H1 (cell line): ENCODE measurements around the gene LGI4. TPM values are rescaled to one million over a fixed set of nuclear protein-coding genes. Genes with fewer than 3 reads are reported as not detected.

Source experiments
- CTCF ChIA-PET: fragments of 300-600 bp; sonication (Branson Sonifier 250); formaldehyde crosslinking; loops from one replicate; lab custom pipeline; 2021; ENCODE audit not compliant: partially characterized antibody; lab: Charles Lee
- POLR2A ChIA-PET: fragments of 300-600 bp; sonication (Branson Sonifier 250); formaldehyde crosslinking; loops from one replicate; lab custom pipeline; 2021; ENCODE audit warnings: inconsistent platforms; ENCODE audit not compliant: partially characterized antibody; lab: Charles Lee
- DNase-seq, 2 experiments: peaks; one replicate each; pipeline versions ENCODE4 v3.0.0 to v3.0.0-alpha.2; 2010 to 2022; ENCODE audit warnings: low spot score in 2 of 2, low read depth in 1 of 2, mixed read lengths in 1 of 2
- FAIRE-seq: peaks from 2 replicates; lab custom pipeline; 2011; peaks lifted over from hg19 to GRCh38; lab: Jason Lieb, UNC
- H2AFZ ChIP-seq: 2 replicates; pipeline ENCODE4 v1.8.1; 2012; ENCODE audit warnings: low read length, inconsistent platforms
- H2AK5ac ChIP-seq: 2 replicates; pipeline ENCODE4 v1.6.1; 2013; ENCODE audit warnings: low read depth, low read length
- H2BK120ac ChIP-seq: replicated peaks from 2 replicates; pipeline ENCODE3; 2013; ENCODE audit warnings: low read depth, low read length, inconsistent platforms
- H2BK12ac ChIP-seq: 2 replicates; pipeline ENCODE4 v1.6.1; 2013; ENCODE audit warnings: low read depth, low read length
- H2BK15ac ChIP-seq: 2 replicates; pipeline ENCODE4 v1.6.1; 2013; ENCODE audit warnings: low read length
- H2BK20ac ChIP-seq: 2 replicates; pipeline ENCODE4 v1.6.1; 2013; ENCODE audit warnings: low read length
- H2BK5ac ChIP-seq: 2 replicates; pipeline ENCODE4 v1.6.1; 2013; ENCODE audit warnings: low read depth, low read length
- H3K14ac ChIP-seq: 2 replicates; pipeline ENCODE4 v1.6.1; 2013; ENCODE audit warnings: inconsistent platforms; ENCODE audit not compliant: insufficient read length
- H3K18ac ChIP-seq: 2 replicates; pipeline ENCODE4 v1.6.1; 2013; ENCODE audit warnings: low read length; ENCODE audit errors: extremely low read depth
- H3K23ac ChIP-seq: 2 replicates; pipeline ENCODE4 v1.6.1; 2013; ENCODE audit warnings: inconsistent platforms; ENCODE audit not compliant: insufficient read length
- H3K23me2 ChIP-seq: 2 replicates; pipeline ENCODE4 v1.6.1; 2013; ENCODE audit warnings: low read depth, low read length
- H3K27ac ChIP-seq: 2 replicates; pipeline ENCODE4 v1.6.1; 2011; ENCODE audit warnings: low read depth, low read length, inconsistent platforms
- H3K27me3 ChIP-seq, 4 experiments: replicated peaks in 1 of 4; 1 replicate in 1 of 4; 2 replicates in 3 of 4; pipeline versions ENCODE4 v1.6.1 to v1.8.1; 2011 to 2013; ENCODE audit warnings: low read length in 3 of 4, mild to moderate bottlenecking in 3 of 4, inconsistent platforms in 2 of 4, mixed read lengths in 2 of 4, moderate library complexity in 1 of 4; ENCODE audit not compliant: control insufficient read depth in 3 of 4, insufficient read depth in 3 of 4; ENCODE audit errors: extremely low read depth in 1 of 4
- H3K36me3 ChIP-seq, 4 experiments: 2 replicates each; pipeline versions ENCODE4 v1.6.1 to v1.8.1; 2011 to 2013; ENCODE audit warnings: mild to moderate bottlenecking in 4 of 4, low read length in 3 of 4, moderate library complexity in 2 of 4, control low read depth in 1 of 4, inconsistent platforms in 1 of 4; ENCODE audit not compliant: insufficient read depth in 4 of 4, control insufficient read depth in 2 of 4
- H3K4ac ChIP-seq: replicated peaks from 2 replicates; pipeline ENCODE3; 2013; ENCODE audit warnings: low read length, low read depth, mixed read lengths, inconsistent platforms; ENCODE audit not compliant: insufficient read length
- H3K4me1 ChIP-seq, 4 experiments: replicated peaks in 1 of 4; 1 replicate in 1 of 4; 2 replicates in 3 of 4; pipeline versions ENCODE4 v1.6.1 to v1.8.1; 2011 to 2013; ENCODE audit warnings: low read length in 3 of 4, inconsistent platforms in 2 of 4, mixed read lengths in 1 of 4; ENCODE audit not compliant: insufficient read depth in 4 of 4, control insufficient read depth in 3 of 4
- H3K4me2 ChIP-seq, 2 experiments: 2 replicates each; pipeline versions ENCODE4 v1.6.1 to v1.8.1; 2011 to 2013; ENCODE audit warnings: low read depth in 2 of 2, low read length in 2 of 2, control low read depth in 1 of 2, inconsistent platforms in 1 of 2, mild to moderate bottlenecking in 1 of 2; ENCODE audit not compliant: insufficient read depth in 1 of 2
- H3K4me3 ChIP-seq, 4 experiments: fragments of 200-600, 300-600 bp in 1 of 4; sonication (generic), shearing (Covaris generic), sonication (Bioruptor Twin) in 1 of 4; 2 replicates each; pipeline versions ENCODE4 v1.5.1 to v1.8.1; 2011 to 2016; ENCODE audit warnings: low read length in 4 of 4, low read depth in 3 of 4, control low read depth in 2 of 4, inconsistent platforms in 2 of 4, mild to moderate bottlenecking in 2 of 4, mixed read lengths in 1 of 4, moderate library complexity in 1 of 4; ENCODE audit not compliant: insufficient read depth in 2 of 4; ENCODE audit errors: extremely low read depth in 1 of 4
- H3K56ac ChIP-seq: replicated peaks from 2 replicates; pipeline ENCODE3; 2013; ENCODE audit warnings: low read depth, mild to moderate bottlenecking, mixed read lengths, low read length, inconsistent platforms; ENCODE audit not compliant: insufficient read length
- H3K79me1 ChIP-seq: 2 replicates; pipeline ENCODE4 v1.6.1; 2013; ENCODE audit warnings: low read depth, low read length, control low read depth
- H3K79me2 ChIP-seq, 2 experiments: 2 replicates each; pipeline versions ENCODE4 v1.6.1 to v1.8.1; 2012 to 2013; ENCODE audit warnings: low read length in 2 of 2, mild to moderate bottlenecking in 2 of 2, inconsistent platforms in 1 of 2; ENCODE audit not compliant: insufficient read depth in 2 of 2, control insufficient read depth in 1 of 2
- H3K9ac ChIP-seq, 4 experiments: replicated peaks in 1 of 4; 1 replicate in 1 of 4; 2 replicates in 3 of 4; pipeline versions ENCODE4 v1.6.1 to v1.8.1; 2011 to 2013; ENCODE audit warnings: low read depth in 3 of 4, low read length in 3 of 4, control low read depth in 2 of 4, mild to moderate bottlenecking in 2 of 4, moderate library complexity in 2 of 4, inconsistent platforms in 1 of 4; ENCODE audit errors: extremely low read depth in 1 of 4
- H3K9me3 ChIP-seq, 2 experiments: 2 replicates each; pipeline versions ENCODE4 v1.6.1 to v1.8.1; 2012 to 2013; ENCODE audit warnings: mild to moderate bottlenecking in 2 of 2, moderate library complexity in 2 of 2, control low read depth in 1 of 2, inconsistent platforms in 1 of 2, low read depth in 1 of 2, low read length in 1 of 2, mixed read lengths in 1 of 2; ENCODE audit not compliant: insufficient read depth in 2 of 2
- H4K20me1 ChIP-seq, 2 experiments: replicated peaks in 1 of 2; 2 replicates each; pipeline versions ENCODE3 to v1.8.1; 2011 to 2013; ENCODE audit warnings: inconsistent platforms in 2 of 2, low read length in 2 of 2, mild to moderate bottlenecking in 1 of 2; ENCODE audit not compliant: insufficient read depth in 2 of 2, control insufficient read depth in 1 of 2
- H4K5ac ChIP-seq: 2 replicates; pipeline ENCODE4 v1.6.1; 2013; ENCODE audit warnings: low read length, low read depth, mixed read lengths, inconsistent platforms; ENCODE audit not compliant: insufficient read length
- H4K8ac ChIP-seq: 2 replicates; pipeline ENCODE4 v1.8.0; 2013; ENCODE audit warnings: mild to moderate bottlenecking, moderate library complexity, low read length, inconsistent platforms; ENCODE audit not compliant: insufficient read depth; ENCODE audit errors: extremely low read depth
- H4K91ac ChIP-seq: replicated peaks from 2 replicates; pipeline ENCODE3; 2013; ENCODE audit warnings: low read length, mixed read lengths, inconsistent platforms; ENCODE audit not compliant: insufficient read length
- SUZ12 ChIP-seq: fragments of 200-600 bp; sonication (generic); IDR thresholded peaks from 2 replicates; pipeline ENCODE4 v1.6.1; 2012; ENCODE audit warnings: mild to moderate bottlenecking, inconsistent platforms, low read length, moderate library complexity, mixed read lengths
- WGBS, 2 experiments: shearing (Covaris generic) in 1 of 2; methylation state at CpG; one replicate each; pipeline versions ENCODE4 v1.1.6 to v1.1.7; 2013 to 2015; ENCODE audit warnings: low lambda C conversion rate in 2 of 2, mixed read lengths in 2 of 2, inconsistent platforms in 1 of 2, low coverage in 1 of 2, missing lambda C conversion rate in 1 of 2; ENCODE audit not compliant: insufficient replicate concordance in 2 of 2, insufficient coverage in 1 of 2, insufficient read length in 1 of 2; ENCODE audit errors: extremely low coverage in 1 of 2, missing lambda C conversion rate in 1 of 2; 5-methylcytosine and 5-hydroxymethylcytosine counted together
- polyA plus RNA-seq, 7 experiments: library from polyadenylated mRNA; depleted of rRNA in 3 of 7; stranded (reverse) in 5 of 7; unstranded in 2 of 7; fragments of >200 nt in 5 of 7; fragments of 200-250 nt in 2 of 7; gene quantifications; 1 replicate in 5 of 7; 2 replicates in 1 of 7; 4 replicates in 1 of 7; pipeline versions ENCODE4 v1.2.1 to v1.2.3, GENCODE V29; 2011 to 2013; ENCODE audit warnings: missing spikeins in 2 of 7, mixed read lengths in 2 of 7
- total RNA-seq: library from RNA; stranded (reverse); fragmentation: NEBNext Ultra II Directional; extraction: Animal tissue kit (Norgen Biotek cat#: 25700); gene quantifications from 2 replicates; pipeline ENCODE4 v1.2.1, GENCODE V29; 2021

LGI4 gene
- total and polyA plus RNA-seq, 2 of the 8 experiments (the other 6 are each of a cell fraction or from before 2014, with no cell fraction given) = 2.0 to 8.2 TPM

DNA sequence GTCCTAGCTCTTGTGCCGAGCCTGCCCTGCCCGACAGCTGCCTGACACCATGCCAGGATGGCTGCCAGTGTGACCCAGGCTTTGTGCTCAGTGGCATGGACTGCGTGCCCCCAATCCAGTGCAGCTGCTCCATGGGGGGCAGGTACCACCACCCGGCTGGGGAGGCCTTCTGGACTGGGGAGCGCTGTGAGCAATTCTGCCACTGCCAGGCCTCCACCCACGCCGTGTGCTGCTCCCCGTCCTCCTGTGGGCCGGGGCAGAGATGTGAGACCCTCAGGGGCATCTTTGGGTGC is 28.6 kb downstream of the LGI4 start:
- H4K5ac ChIP-seq = no peak overlapping the region
- H2BK5ac ChIP-seq = no peak overlapping the region
- no peak overlapping the region for H4K91ac ChIP-seq
- H2BK15ac ChIP-seq = no peak overlapping the region
- no peak overlapping the region for H3K4me2 ChIP-seq
- H3K14ac ChIP-seq = no peak overlapping the region
- H2BK120ac ChIP-seq = no peak overlapping the region
- H2BK12ac ChIP-seq = no peak overlapping the region
- 94% methylated on average over 9 of the region's 9 CpGs; no CpG with 5 or more reads in 1 of the 2 experiments for WGBS, 2 experiments
- H4K20me1 ChIP-seq = peaks cover 0 to 7% of the 10 kb centered on the region in 2 experiments
- DNase-seq = no peak
- no peaks in the 10 kb centered on the region for H3K79me2 ChIP-seq
- H3K27me3 ChIP-seq = no peaks in the 10 kb centered on the region; a peak in 1 of 7 replicates
- H3K4me3 ChIP-seq = no peak overlapping the region
- CTCF ChIA-PET = interaction anchor here (1.0 to 1.7 kb wide), 4 partner anchors 9 to 62 kb away, joined by 3 to 7 read pairs (median 5); partner anchors contain the start of genes FXYD3 and LGI4
- H2AK5ac ChIP-seq = no peak overlapping the region
- no peaks in the 10 kb centered on the region for H3K79me1 ChIP-seq
- no peak overlapping the region for H3K18ac ChIP-seq
- H3K36me3 ChIP-seq = no peaks in the 10 kb centered on the region
- peaks cover 7% of the 10 kb centered on the region; the same call in 1 of the 2 replicates for H3K23me2 ChIP-seq
- POLR2A ChIA-PET = interaction anchor here (0.7 to 1.7 kb wide), 3 partner anchors 8 to 18 kb away, joined by 3 to 4 read pairs (median 3); no protein-coding TSS in a partner anchor
- no peak overlapping the region for H2AFZ ChIP-seq
- H3K23ac ChIP-seq = no peak overlapping the region
- no peak overlapping the region for H3K9ac ChIP-seq
- peaks cover 0 to 4% (median 1%) of the 10 kb centered on the region in 4 experiments; a peak in 2 of 7 replicates for H3K4me1 ChIP-seq
- no peak for TF ChIP-seq SUZ12
- TF ChIP-seq, all 59 proteins: peak for 0
- no peak overlapping the region for H3K27ac ChIP-seq
- H2BK20ac ChIP-seq = no peak overlapping the region
- no peak overlapping the region for H3K4ac ChIP-seq
- no peak for FAIRE-seq
- no peak overlapping the region for H4K8ac ChIP-seq
- no peaks in the 10 kb centered on the region for H3K9me3 ChIP-seq
- H3K56ac ChIP-seq = no peak overlapping the region
